SK-N-MC (cell line): Measurements from ENCODE around the gene KIAA0825.

Source experiments
- EZH2 ChIP-seq: fragments of 200-600 bp; sonication (generic); IDR thresholded peaks from one replicate; pipeline ENCODE4 v1.6.1; 2017; ENCODE audit warnings: antibody characterized with exemption
- FOXP2 ChIP-seq: optimal IDR thresholded peaks from 2 replicates; pipeline ENCODE3; 2011; ENCODE audit warnings: mild to moderate bottlenecking, moderate library complexity; ENCODE audit not compliant: insufficient read depth; ENCODE audit errors: extremely low read length, control extremely low read depth
- POLR2AphosphoS5 ChIP-seq: IDR thresholded peaks from 2 replicates; pipeline ENCODE4 v1.6.1; 2012; ENCODE audit warnings: mild to moderate bottlenecking, low read depth, low read length, borderline replicate concordance

DNA sequence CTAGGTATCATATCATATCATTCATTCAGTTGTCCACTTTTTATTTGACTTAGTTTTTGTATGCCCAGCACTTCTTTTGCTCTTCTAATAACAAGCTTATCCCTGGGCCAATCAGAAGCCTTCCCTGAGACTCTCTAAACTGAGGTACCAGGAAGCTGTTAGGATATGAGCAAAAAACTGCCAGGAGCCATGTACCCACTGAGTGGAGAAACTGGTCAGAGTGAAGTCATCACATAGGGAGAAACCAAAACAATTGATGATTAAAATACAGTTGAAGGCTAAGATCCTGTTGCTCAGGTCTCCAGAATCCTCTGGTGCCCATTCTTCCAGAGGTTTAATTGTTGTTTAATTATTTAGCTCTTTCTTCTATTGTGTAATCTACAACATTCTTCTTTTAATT is 120.2 kb downstream of the KIAA0825 start:
- TF ChIP-seq POLR2AphosphoS5 (no peak), EZH2 (no peak), FOXP2 (no peak)
